ENCODE results near the gene HPCAL4. TPM values are rescaled to one million over a fixed set of nuclear protein-coding genes. Genes with fewer than 3 reads are reported as not detected.

HPCAL4 gene
- total RNA-seq, 4 donors from 2014 or later: 0.17 to 1.8 TPM; not detected in 2

DNA sequence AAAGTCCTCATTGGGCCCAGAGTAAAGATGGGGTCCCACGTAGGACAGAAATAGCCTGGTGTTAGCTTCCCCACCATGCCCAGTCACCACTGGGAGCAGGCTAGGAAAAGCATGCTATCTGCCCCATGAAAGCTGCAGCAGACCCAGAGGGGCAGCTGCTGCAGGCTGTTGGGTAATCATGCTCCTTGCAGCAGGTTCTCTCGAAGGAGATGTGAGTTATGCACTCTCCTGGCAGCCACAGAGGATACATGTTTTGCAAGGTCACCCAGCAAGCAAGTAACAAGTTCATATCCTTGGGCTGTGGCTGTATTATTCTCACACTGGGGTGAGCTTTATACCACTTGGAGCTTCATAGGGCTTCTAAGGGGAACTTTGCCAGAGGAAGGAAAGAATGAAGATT, 42.7 kb downstream of the HPCAL4 start:
- no peak overlapping the region for H3K4me3 ChIP-seq
- WGBS, 2 donors (ENCODE audit: low coverage in 1 of 2): 66 to 86% methylated on average over 1 to 2 of the region's 2 CpGs
- peaks cover 0 to 24% (median 4%) of the 10 kb centered on the region in 3 donors for H3K4me1 ChIP-seq
- H3K36me3 ChIP-seq: no peaks in the 10 kb centered on the region
- H3K9me3 ChIP-seq: no peaks in the 10 kb centered on the region
- TF ChIP-seq EP300 (IDR thresholded peaks at IDR 0.05) (no peak), POLR2A (IDR thresholded peaks at IDR 0.05) (no peak), POLR2AphosphoS5 (IDR thresholded peaks at IDR 0.05) (no peak)
- TF ChIP-seq, protein P1, sequence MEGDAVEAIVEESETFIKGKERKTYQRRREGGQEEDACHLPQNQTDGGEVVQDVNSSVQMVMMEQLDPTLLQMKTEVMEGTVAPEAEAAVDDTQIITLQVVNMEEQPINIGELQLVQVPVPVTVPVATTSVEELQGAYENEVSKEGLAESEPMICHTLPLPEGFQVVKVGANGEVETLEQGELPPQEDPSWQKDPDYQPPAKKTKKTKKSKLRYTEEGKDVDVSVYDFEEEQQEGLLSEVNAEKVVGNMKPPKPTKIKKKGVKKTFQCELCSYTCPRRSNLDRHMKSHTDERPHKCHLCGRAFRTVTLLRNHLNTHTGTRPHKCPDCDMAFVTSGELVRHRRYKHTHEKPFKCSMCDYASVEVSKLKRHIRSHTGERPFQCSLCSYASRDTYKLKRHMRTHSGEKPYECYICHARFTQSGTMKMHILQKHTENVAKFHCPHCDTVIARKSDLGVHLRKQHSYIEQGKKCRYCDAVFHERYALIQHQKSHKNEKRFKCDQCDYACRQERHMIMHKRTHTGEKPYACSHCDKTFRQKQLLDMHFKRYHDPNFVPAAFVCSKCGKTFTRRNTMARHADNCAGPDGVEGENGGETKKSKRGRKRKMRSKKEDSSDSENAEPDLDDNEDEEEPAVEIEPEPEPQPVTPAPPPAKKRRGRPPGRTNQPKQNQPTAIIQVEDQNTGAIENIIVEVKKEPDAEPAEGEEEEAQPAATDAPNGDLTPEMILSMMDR (IDR thresholded peaks at IDR 0.05): no peak
- ATAC-seq: no peak
- no peak overlapping the region for H3K27ac ChIP-seq
- peaks cover 7% of the 10 kb centered on the region for H3K27me3 ChIP-seq

DNA sequence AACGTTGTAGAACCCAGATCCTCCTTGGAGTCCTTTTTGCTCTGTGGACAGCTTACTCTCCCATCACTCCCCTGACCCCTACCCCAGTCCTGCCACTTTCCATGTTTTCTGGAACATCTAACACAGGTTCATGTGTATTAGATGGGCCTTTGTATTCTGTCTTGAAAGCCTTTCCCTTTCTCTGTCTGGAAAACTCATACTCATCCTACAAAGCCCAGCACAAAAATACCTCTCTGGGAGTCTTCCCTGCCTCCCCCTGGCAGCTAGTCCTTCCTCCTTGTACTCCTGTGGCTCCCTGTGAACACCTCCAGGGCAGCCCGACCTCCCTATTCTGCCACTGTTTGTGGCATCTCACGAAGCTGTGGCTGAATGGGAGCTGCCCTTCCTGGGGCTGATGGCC, 44.0 kb downstream of the HPCAL4 start:
- TF ChIP-seq EP300 (IDR thresholded peaks at IDR 0.05): no peak
- no peak for TF ChIP-seq POLR2A (IDR thresholded peaks at IDR 0.05)
- TF ChIP-seq, protein P1 (IDR thresholded peaks at IDR 0.05): no peak
- TF ChIP-seq POLR2AphosphoS5 (IDR thresholded peaks at IDR 0.05): no peak
- peaks cover 0 to 17% (median 4%) of the 10 kb centered on the region in 3 donors for H3K4me1 ChIP-seq
- 64 to 83% methylated on average over 1 to 2 of the region's 3 CpGs for WGBS, 2 donors (ENCODE audit: low coverage in 1 of 2)
- no peaks in the 10 kb centered on the region for H3K9me3 ChIP-seq
- peak overlapping the region; percentile 8 to 74 (median 58) for H3K27ac ChIP-seq
- H3K27me3 ChIP-seq: peaks cover 7% of the 10 kb centered on the region
- ATAC-seq: no peak
- H3K4me3 ChIP-seq: no peak overlapping the region
- no peaks in the 10 kb centered on the region for H3K36me3 ChIP-seq

DNA sequence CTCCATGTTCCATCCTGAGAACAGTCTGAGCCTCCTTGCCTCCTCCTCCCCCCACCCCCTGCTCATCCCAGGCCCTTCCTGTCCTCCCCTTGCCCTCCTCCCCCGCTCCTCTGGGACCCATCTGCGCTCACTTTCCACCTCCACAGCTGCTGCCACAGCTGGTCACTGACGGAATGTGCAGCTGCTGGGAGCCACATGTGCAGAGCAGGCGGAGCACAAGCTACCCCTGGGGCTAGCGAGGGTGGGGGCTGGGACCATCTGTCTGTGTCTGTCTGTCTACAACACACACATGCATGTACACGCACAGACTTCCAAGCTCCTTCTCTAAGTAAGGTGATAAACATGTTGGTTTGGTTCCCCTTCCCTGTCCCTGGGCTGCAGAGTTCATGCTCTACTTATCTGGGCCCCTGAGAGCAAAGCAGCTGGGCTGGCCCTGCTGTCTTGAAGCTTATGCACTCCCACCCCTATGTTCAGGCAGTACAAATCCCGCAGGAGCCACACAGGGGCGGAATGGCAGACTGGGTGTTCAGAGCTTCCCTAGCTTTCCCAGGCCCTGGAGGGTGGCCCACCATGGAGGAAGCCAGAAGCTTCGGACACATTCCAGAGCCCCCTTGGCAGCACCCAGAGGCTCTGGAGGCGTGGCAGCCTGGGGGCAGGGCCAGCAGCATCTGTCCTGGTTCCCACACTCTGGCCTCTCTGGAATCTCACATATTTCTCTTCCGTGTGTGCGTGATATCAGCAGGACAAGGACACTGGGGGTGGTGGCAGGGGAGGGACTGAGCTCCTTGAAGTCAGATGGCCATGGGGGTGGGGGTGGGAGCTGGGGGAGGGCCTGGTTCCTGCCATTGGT, 44.8 kb downstream of the HPCAL4 start:
- H3K4me3 ChIP-seq: no peak overlapping the region
- no peaks in the 10 kb centered on the region for H3K9me3 ChIP-seq
- H3K27me3 ChIP-seq: peaks cover 10% of the 10 kb centered on the region
- peak overlapping the region in 3 of 4 donors; percentile 54 to 74 (median 62) for H3K27ac ChIP-seq
- H3K36me3 ChIP-seq: no peaks in the 10 kb centered on the region
- 30 to 46% methylated on average over 4 of the region's 12 CpGs for WGBS, 2 donors (ENCODE audit: low coverage in 1 of 2)
- TF ChIP-seq EP300 (IDR thresholded peaks at IDR 0.05): no peak
- peak; percentile 71 for TF ChIP-seq POLR2AphosphoS5 (IDR thresholded peaks at IDR 0.05)
- peak; percentile 77 for ATAC-seq
- H3K4me1 ChIP-seq: peaks cover 0 to 17% (median 4%) of the 10 kb centered on the region in 3 donors

DNA sequence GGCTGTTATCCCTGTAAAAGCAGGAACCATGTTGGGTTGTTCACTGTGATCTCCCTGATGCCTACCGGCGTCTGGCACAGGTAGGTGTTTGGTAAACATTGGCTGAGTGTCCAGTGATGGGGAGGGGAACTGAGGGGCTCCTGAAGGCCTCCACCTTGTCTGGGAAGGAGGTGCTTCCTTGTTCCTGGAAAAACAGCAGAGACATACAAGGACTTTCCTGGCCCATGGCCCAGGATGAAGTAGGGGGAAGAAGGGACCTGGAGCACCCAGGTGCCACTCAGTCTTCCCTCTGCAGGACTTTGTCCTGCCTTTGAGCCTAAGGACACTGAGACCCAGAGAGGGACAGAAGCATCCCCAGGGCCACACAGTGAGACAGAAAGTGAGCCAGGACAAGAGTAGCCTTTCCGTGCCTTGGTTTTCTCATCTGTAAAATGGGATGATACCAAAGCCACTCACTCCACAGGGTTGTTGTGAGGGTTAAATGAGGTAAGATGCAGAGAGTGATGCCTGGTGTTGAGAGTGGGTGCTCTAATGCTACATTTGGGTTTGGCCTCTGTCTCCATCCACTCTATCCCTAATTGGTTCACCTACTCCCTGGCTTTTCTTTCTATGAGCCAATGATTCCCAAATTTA, 45.7 kb downstream of the HPCAL4 start:
- 55 to 80% methylated on average over 1 to 2 of the region's 3 CpGs for WGBS, 2 donors (ENCODE audit: low coverage in 1 of 2)
- no peak overlapping the region for H3K4me3 ChIP-seq
- H3K27ac ChIP-seq: peak overlapping the region in 2 of 4 donors; percentile 54 to 74
- no peaks in the 10 kb centered on the region for H3K36me3 ChIP-seq
- TF ChIP-seq POLR2AphosphoS5 (IDR thresholded peaks at IDR 0.05) (no peak), EP300 (IDR thresholded peaks at IDR 0.05) (no peak)
- TF ChIP-seq, protein P1 (IDR thresholded peaks at IDR 0.05): no peak
- ATAC-seq: no peak
- H3K27me3 ChIP-seq: peaks cover 19% of the 10 kb centered on the region
- H3K9me3 ChIP-seq: no peaks in the 10 kb centered on the region
- peaks cover 0 to 17% (median 4%) of the 10 kb centered on the region in 3 donors for H3K4me1 ChIP-seq

DNA sequence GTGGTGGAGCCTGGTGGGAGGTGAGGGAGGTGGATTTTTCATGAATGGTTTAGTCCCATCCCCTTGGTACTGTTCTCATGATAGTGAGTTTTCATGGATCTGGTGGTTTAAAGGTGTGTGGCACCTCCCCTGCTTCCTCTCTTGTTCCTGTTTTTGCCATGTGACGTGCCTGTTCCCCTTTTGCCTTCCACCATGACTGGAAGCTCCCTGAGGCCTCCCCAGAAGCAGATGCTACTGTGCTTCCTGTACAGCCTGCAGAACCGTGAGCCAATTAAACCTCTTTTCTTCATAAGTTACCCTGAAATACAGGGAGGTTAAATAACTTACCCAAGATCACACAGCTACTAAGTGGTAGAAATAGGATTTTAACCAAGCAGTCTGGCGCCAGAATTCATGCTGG, 47.5 kb downstream of the HPCAL4 start:
- Histone ChIP-seq H3K27me3 (peaks cover 37% of the 10 kb centered on the region), H3K27ac (no peak overlapping the region), H3K36me3 (no peaks in the 10 kb centered on the region), H3K9me3 (no peaks in the 10 kb centered on the region), H3K4me1 (peaks cover 0 to 30% (median 4%) of the 10 kb centered on the region in 3 donors), H3K4me3 (no peak overlapping the region)
- no peak for ATAC-seq
- TF ChIP-seq POLR2A (IDR thresholded peaks at IDR 0.05) (no peak), EP300 (IDR thresholded peaks at IDR 0.05) (no peak), POLR2AphosphoS5 (IDR thresholded peaks at IDR 0.05) (no peak)
- TF ChIP-seq, protein P1 (IDR thresholded peaks at IDR 0.05): no peak
- WGBS, 2 donors (ENCODE audit: low coverage in 1 of 2): 86% methylated on average over 2 of the region's 3 CpGs; no CpG with 5 or more reads in 1 of the 2 donors

Measured in gastroesophageal sphincter (tissue), 4 donors.